ENCODE results near the gene PURB. TPM values are rescaled to one million over a fixed set of nuclear protein-coding genes. Genes with fewer than 3 reads are reported as not detected.
A peak's percentile ranks its signal among the peaks of the same experiment; 100 is the strongest.

Gene PURB
- total and polyA plus RNA-seq, 9 of the 15 experiments (the other 6 are each of a cell fraction or from before 2014, with no cell fraction given), result 1.6 to 14.1 (median 8.8) TPM

DNA sequence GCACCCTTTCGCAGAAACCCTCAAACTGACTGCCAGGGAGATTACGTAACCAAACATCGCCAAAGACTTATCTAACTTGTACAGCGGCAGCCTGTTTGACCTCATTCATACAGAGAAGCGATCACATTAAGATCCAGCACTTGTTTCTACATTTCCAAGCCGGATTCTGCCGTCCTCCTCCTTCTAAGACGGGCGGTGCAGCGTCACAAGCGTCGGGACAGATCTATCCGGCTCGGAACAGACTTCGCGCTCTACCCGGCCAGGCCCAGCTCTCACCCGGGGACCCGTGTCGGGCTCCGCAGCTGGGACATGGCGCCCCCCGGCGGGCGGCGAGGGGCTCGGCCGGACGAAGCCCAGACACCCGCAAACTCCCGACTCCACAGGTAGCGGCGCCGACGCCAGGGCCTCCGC is 37.8 kb downstream of the PURB start (continued):
- TF ChIP-seq, protein P1, sequence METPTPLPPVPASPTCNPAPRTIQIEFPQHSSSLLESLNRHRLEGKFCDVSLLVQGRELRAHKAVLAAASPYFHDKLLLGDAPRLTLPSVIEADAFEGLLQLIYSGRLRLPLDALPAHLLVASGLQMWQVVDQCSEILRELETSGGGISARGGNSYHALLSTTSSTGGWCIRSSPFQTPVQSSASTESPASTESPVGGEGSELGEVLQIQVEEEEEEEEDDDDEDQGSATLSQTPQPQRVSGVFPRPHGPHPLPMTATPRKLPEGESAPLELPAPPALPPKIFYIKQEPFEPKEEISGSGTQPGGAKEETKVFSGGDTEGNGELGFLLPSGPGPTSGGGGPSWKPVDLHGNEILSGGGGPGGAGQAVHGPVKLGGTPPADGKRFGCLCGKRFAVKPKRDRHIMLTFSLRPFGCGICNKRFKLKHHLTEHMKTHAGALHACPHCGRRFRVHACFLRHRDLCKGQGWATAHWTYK (CRISPR knock-in tag; IDR thresholded peaks at IDR 0.05), result no peak; the same call in none of the 2 replicates
- TF ChIP-seq POLR2AphosphoS2 (IDR thresholded peaks at IDR 0.05; ENCODE audit: low read length) (0 out of 2 replicates have a peak, but pooled peaks have one; percentile 13), ZNF239 (CRISPR knock-in tag; IDR thresholded peaks at IDR 0.05) (no peak), HMG20A (CRISPR knock-in tag; conservative IDR thresholded peaks at IDR 0.05) (0 out of 2 replicates have a peak, but pooled peaks have one; percentile 6), CTBP1 (IDR thresholded peaks at IDR 0.05; ENCODE audit: borderline replicate concordance) (no peak), GABPB1 (CRISPR knock-in tag; IDR thresholded peaks at IDR 0.05) (peak; percentile 48), RUNX1 (IDR thresholded peaks at IDR 0.05; ENCODE audit: low read depth) (no peak), FOXJ3 (CRISPR knock-in tag; IDR thresholded peaks at IDR 0.05) (no peak), STAG1 (CRISPR knock-in tag; IDR thresholded peaks at IDR 0.05; ENCODE audit: borderline replicate concordance) (no peak; the same call in 1 of the 2 replicates), EP400 (IDR thresholded peaks at IDR 0.05) (no peak), HDGF (IDR thresholded peaks at IDR 0.05) (no peak), OTX1 (CRISPR knock-in tag; IDR thresholded peaks at IDR 0.05) (no peak), FOXA1 (IDR thresholded peaks at IDR 0.05; ENCODE audit: borderline replicate concordance) (no peak), ZNF668 (CRISPR knock-in tag; IDR thresholded peaks at IDR 0.05) (no peak), ZNF354B (CRISPR knock-in tag; IDR thresholded peaks at IDR 0.05) (no peak), SRSF7 (optimal IDR thresholded peaks at IDR 0.05; ENCODE audit: low read depth, low read length) (no peak), CBX2 (IDR thresholded peaks at IDR 0.05; ENCODE audit: insufficient read depth, low read length, poor library complexity, severe bottlenecking) (no peak), ZNF695 (CRISPR knock-in tag; IDR thresholded peaks at IDR 0.05) (0 out of 2 replicates have a peak, but pooled peaks have one; percentile 48), TAF7 (tag; IDR thresholded peaks at IDR 0.05) (no peak), PRMT5 (CRISPR knock-in tag; IDR thresholded peaks at IDR 0.05) (no peak), CBX1 (IDR thresholded peaks at IDR 0.05; ENCODE audit: low read depth) (0 out of 2 replicates have a peak, but pooled peaks have one; percentile 43)
- TF ChIP-seq, protein P2, sequence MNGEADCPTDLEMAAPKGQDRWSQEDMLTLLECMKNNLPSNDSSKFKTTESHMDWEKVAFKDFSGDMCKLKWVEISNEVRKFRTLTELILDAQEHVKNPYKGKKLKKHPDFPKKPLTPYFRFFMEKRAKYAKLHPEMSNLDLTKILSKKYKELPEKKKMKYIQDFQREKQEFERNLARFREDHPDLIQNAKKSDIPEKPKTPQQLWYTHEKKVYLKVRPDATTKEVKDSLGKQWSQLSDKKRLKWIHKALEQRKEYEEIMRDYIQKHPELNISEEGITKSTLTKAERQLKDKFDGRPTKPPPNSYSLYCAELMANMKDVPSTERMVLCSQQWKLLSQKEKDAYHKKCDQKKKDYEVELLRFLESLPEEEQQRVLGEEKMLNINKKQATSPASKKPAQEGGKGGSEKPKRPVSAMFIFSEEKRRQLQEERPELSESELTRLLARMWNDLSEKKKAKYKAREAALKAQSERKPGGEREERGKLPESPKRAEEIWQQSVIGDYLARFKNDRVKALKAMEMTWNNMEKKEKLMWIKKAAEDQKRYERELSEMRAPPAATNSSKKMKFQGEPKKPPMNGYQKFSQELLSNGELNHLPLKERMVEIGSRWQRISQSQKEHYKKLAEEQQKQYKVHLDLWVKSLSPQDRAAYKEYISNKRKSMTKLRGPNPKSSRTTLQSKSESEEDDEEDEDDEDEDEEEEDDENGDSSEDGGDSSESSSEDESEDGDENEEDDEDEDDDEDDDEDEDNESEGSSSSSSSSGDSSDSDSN (IDR thresholded peaks at IDR 0.05; ENCODE audit: borderline replicate concordance in 1 of 2, low read depth in 2 of 2, low read length in 2 of 2), result peak; percentile 96 to 99
- TF ChIP-seq, protein P3, sequence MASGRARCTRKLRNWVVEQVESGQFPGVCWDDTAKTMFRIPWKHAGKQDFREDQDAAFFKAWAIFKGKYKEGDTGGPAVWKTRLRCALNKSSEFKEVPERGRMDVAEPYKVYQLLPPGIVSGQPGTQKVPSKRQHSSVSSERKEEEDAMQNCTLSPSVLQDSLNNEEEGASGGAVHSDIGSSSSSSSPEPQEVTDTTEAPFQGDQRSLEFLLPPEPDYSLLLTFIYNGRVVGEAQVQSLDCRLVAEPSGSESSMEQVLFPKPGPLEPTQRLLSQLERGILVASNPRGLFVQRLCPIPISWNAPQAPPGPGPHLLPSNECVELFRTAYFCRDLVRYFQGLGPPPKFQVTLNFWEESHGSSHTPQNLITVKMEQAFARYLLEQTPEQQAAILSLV (tag; IDR thresholded peaks at IDR 0.05), result peak; percentile 85
- TF ChIP-seq, protein P4, sequence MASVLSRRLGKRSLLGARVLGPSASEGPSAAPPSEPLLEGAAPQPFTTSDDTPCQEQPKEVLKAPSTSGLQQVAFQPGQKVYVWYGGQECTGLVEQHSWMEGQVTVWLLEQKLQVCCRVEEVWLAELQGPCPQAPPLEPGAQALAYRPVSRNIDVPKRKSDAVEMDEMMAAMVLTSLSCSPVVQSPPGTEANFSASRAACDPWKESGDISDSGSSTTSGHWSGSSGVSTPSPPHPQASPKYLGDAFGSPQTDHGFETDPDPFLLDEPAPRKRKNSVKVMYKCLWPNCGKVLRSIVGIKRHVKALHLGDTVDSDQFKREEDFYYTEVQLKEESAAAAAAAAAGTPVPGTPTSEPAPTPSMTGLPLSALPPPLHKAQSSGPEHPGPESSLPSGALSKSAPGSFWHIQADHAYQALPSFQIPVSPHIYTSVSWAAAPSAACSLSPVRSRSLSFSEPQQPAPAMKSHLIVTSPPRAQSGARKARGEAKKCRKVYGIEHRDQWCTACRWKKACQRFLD (CRISPR knock-in tag; IDR thresholded peaks at IDR 0.05), result peak; percentile 73
- TF ChIP-seq, protein P5, sequence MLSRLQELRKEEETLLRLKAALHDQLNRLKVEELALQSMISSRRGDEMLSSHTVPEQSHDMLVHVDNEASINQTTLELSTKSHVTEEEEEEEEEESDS (CRISPR knock-in tag; IDR thresholded peaks at IDR 0.05), result no peak

All from K562 (cell line).